HUDEP-2 (cell line): ENCODE measurements around the gene PACRG.

Experiments
- DNase-seq, 76 experiments: peaks; one replicate each; lab custom pipeline; 2025; ENCODE audit not compliant: unreplicated experiment in 76 of 76; lab: John Stamatoyannopoulos, UW

PACRG gene

DNA sequence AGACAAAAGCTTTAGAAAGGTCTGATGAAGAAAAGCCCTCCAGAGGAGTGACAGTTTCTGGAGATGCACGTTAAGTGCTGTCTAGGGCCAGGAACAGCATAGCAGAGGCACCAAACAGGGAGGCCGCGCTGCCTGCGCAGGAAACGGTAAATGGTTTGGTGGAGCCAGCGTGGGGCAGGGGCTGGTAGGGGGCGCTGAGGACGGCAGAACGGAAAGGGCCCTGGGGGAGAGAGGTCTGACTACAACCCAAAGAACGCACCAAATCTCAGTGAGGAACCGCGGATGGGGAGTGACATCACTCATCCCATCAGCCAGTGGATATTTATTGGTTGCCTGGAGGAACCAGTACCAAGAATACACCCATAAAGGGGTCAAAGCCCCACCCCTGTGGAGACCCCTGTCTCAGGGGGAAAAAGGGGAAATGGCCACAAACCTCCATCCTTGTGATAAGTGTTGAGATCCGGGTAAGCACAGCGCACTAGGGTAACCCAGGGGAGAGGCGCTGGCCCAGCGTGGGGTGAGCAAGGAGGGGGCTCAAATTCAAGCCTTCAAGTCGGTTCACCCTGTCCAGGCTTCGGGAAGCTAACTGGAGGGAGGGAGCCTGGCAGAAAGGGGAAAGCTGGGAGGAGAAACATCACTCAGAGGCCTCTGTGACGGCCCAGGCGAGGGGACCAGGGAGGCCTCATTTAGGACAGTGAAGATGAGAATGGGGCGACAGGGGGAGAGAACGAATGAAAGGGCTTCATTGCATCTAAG lies 437.6 kb downstream of the PACRG start:
- DNase-seq = no peak

DNA sequence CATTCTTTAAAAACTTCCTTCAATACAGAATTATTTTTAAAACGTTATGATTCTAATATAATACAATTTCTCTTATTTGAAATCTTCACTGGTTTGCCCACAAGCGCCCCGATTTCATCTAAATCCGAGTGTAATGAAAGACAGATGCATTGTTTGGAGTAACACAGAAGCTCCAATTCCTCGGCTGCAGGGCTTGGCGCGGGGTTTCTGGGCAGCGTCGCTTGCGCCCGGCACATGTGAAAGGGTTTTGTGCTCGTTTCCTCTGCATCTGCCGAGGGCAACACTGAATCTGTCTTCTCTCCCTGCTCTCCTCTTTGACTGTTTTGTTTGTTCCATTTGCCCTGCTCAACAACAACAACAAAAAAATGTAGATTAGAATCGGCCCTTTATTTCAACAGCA lies 438.1 kb downstream of the PACRG start:
- no peak for DNase-seq

DNA sequence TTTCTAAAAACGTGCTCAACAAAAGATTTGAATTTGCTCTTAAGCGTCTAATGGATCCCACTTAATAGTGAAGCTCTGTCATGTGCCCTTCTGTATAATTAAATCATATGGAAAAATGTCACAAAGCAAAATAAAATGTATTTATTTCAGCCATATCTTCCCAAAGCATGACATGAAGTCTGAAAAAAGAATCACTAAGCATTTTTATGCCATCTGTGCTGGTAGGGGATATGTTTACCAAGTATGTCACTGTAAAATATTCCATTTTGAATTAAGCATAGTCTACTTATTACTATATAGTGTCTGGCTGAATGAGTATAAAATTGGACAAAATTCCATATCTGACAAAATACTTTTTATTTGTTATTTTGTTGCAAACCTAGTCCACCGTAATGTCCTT lies 438.7 kb downstream of the PACRG start:
- DNase-seq = no peak

DNA sequence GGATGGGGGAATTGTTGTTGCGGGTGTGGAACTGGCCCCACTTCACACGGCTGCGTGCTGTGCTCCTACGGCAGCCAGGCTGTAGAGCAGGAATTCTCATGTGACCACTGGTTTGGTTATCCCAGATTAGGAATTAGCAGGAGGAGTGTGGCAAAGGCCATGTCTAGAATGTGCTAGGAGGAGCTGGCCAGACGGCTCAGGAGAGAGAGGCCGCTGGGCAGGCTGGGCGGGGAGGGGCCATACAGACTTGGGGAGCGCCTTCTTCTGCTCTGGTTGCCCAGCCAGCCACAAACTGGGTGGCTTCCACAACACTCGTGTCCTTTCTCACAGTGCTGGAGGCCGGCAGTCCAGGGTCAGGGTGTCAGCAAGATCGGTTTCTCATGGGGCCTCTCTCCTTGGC lies 441.7 kb downstream of the PACRG start:
- no peak for DNase-seq

DNA sequence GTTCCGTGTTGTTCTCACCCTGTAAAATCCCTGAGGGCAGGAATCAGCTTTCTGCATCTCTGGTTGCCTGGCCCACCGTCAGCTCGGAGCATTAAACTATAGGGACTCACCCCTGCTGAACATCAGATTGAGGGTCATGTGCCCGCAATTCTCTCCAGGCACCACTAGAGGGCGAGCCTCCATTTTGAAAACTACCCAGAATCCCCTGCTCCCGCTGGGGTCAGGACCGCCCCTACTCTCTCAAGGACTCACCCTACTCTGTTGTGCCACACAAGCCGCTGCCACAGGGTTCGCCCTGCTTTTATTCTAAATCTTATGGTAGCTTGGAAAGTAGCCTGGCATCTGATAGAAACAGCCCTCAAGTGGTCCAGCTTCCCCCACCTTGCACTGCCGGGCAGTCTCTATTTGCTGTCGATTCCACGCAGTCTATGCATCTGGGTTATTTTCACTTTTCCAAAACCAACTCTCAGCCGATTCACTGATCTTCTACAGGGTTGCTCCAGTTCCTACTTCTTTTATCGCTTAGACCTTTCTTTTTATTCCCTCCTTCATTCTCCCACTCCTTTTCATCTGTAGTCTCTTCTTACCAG lies 442.6 kb downstream of the PACRG start:
- DNase-seq = peak in 23 of 76 experiments; percentile 3 to 38 (median 18)

DNA sequence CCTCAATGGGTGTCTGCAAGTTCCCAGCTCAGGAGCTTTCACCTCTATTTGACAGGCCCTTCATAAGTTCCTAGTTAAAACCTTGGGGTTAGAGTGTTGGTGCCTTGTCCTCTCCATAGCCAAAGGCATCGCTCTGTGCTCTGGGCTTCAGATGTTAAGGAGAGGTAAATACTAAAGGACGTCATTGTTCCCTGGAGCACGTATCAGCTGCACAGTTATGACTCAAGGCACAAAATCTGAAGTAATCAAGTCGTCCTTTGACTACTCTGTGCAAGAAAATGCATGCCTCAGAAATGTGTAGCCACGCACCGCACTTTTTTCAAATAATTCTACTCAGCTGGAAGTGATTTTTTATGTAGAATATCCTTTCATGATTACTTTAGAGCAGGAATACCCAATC lies 446.0 kb downstream of the PACRG start:
- DNase-seq = no peak

DNA sequence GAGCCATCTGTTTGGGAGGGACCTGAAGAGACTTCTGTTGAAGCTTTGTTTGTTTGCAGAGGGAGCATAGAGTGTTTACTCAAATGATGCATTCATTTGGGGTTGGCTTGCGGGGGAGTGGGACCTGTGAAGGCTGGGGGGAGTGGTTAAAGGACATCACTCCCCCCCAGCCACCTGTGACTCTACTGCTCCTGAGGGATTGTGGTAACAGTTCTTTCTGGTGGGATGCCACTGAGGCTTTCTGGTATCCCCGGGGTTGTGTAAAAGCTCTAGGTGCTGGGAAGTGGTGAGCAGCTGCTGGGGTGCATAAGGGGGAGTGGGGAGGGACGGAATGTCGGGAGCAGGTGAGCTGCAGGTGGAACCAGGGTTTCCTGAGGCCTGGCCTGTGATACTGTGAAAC lies 447.5 kb downstream of the PACRG start:
- no peak for DNase-seq

DNA sequence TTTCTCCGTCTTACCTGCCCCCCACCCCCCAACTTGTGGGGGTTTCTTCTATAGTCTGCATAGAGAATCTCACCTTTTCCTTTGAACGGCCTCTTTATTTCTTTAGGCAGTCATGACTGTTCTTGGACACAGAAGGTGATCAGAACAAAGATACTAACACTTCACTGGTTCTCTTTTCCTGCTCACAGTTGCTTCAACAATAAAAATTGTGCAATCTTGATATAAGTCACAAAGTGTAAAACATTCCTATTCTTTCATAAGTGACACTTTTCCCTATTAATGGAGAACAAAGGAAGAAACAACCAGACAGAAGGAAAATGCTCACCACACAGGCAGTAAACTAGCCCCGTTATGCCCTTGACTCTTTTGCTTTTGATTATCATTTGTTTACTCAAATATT lies 448.3 kb downstream of the PACRG start:
- no peak for DNase-seq

DNA sequence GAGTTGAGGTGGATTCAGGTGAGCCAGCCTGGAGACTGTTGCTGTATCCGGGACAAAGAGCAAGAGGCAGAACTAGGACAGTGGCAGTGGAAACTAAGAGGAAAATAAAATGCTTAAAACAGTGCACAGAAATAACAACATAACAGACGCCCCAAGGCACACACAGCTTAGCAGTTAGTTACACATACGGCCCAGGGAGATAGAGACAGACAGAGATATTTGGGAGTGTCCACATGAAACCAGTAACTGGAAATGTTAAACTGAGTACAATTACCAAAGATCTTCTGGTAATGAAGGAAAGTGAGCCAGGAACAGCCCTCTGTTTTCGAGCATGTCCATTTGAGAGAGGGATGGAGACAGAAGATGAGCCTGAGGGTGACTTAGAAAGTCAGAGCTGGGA lies 449.2 kb downstream of the PACRG start:
- DNase-seq = no peak

DNA sequence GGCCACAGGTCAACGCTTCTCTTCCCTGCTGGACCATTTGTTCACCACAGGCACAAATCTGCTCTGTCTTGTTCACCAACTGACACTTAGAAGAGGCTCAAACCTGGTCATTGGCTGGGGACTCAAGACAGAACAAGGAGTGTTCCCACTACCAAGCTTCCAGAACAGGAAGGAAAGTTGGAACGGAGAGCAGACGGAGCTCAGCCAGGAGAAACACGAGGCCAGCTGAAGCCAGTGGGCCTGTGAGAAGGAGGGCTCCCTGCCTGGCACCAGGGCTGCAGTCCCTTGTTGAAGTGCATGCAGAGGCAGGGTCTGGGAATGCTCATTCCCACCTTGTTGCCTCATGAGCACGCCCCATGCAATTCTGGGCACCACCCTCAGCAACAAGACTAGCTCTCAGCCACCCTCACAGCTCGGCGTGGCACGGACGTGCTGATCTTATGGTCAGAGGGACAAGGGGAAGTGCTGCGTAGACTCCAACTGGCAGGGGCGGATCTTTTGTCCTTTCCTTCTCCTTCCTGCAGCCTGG lies 450.2 kb downstream of the PACRG start:
- DNase-seq = no peak

DNA sequence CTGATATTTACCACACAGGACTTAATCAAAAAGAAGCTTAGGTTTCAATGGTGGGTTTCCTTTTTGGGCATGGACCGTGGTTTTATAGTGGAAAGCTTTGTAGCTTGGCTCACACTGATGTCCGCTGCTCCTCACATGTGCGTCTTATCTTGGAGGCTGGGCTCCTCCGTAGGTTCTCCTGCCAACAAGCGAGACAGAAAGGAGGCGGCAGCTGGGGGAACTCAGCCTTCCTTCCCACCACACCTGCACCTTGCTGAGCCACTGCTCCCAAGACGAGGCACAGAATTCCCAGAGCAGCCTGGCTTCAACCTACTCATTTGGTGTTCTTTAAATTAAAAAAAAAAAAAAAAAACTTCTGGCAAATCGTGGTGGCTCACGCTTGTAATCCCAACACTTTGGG lies 451.3 kb downstream of the PACRG start:
- no peak for DNase-seq

DNA sequence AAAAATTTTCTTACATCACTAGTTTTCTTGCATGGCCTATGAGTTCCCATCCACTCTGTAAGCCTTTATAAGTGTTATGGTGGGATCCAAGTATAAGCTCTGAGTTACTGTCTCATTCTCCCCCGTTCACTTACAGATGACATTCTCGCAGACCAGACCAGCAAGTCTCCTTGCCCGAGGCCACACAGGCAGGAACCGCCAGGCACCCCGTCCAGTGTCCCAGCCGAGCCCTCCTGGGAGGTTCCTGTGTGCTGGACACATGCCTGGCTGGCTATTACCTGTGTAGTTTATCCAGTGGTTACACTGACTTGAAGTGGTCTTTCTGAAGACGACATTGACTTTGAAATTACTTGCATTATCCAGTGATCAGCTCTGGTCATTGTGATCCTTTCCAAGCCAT lies 451.9 kb downstream of the PACRG start:
- DNase-seq = no peak

DNA sequence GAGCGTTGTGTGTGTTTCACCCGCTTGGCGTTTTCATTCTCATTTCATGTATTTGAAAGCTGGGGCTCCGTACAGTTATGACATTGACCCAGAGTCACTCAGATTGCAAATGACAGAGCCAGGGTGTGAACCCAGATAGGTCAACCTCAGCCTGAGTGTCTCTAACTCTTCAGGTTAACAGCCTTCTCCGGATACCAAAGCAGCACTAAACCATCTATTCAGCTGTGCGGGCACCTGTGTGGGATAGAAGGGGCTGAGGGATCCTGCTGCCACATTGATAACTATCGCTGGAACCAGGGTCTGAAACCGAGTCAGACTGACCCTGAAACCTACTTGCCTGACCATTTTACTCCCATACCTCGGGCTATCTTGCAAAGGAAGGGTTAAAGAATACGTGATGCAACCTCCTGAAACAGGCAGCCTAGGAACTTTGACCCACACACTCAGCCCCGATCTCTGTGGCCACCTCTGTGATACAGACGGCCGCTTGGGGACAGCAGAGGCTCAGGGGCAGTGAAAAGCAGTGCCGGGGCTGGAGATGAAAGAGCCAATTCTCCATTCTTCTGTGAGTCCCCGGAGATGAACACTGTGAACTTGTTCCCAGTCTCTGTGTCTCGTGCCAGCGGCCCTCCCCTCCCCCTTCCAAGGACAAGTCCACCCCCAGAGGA lies 453.2 kb downstream of the PACRG start:
- peak in 13 of 76 experiments; percentile 4 to 38 (median 16) for DNase-seq

DNA sequence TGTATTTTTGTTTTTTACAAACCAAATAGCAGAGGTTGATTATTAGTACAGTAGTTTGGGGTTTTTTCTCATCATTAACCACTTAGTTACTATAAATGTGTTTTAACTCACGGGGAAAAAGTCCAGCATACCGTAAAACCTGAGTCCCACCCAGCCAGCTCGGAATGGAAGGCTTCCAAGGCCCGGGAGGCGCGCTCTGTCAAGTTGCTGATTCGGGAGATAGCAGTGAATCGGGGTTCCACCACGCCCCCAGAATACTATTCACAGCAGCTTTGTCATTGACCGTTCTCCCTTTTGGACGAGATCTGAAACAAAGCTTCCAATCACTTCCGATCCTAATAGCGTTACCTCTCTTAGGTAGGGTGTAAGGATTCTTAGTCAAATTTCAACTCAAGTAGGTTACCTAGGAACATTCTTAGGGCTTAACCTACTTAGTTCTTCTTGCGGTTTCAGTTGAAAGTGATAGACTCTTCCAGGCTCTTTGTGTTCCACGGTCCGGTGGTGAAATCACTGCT lies 453.9 kb downstream of the PACRG start:
- DNase-seq = no peak

DNA sequence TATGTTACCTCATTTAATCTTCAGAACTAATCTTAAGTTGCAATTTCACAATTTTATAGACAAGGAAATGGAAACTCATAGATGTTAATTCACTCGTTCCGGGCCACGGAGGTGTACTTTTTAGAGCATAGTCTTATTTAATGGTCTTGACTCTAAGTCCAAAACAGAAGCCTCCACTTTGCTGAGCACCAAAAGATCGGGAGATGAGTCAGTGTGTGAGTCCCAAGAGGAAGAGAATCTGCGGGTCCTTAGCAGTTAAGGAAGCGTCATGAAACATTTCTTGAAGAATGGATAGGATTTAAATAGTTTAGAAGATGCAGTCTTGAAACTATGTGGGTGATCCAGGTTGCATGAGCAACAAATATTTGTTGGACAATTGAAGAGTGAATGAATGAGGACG lies 454.9 kb downstream of the PACRG start:
- no peak for DNase-seq

DNA sequence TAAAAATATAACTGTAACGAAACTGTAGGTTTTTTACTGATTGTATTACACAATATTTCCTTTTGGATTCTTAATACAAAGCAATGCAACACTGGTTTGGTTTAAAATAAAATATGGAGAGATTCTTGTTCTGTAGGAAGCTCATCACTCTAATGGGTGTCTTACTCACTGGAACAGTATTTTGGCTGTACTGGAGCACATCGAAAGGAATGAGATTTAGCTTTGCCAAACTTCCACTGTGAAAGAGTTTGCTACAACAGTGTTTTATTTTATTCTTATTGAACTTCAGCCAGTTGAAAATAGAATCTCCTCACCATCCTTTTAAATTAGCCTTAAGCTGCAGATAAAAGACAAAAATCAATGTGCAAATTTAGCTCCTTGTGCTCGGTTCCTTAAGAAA lies 456.0 kb downstream of the PACRG start:
- DNase-seq = no peak

DNA sequence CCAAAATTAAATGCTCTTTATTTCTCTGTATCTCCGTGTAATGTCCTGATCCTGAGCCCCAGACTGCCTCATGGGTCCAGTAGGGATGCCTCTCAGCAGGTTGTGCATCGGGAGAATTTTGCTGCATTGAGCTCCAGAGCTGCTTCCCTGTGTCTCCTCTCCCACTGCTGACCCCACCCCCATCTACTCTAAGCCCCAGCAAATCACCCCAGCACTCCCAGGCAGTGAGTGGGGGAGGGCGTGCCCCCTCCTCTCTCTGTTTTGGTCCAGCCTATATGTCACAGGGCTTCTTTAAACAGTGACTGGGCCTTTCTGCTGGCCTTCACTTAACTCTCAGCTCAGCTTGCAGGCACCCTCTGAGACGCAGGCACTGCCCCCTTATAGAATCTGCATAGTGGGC lies 458.0 kb downstream of the PACRG start:
- DNase-seq = no peak

DNA sequence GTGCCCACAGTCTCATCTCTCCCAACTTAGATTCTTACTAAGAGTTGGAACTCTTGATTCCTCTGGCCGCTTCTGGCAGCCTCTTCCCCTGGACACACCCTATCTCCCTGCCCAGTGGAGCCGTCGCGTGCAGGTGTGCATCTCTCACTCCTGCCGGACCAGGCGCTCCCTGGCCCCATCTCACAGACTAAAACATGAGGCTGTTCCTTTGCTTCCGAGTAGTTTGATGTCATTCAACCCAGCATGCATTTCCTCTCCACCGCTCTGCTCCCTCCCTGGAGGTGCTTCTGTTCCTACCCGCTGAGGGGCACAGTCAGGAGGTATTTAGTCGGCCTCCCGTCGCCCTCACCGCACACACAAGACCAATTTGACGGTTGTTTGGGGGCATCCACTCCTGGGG lies 458.8 kb downstream of the PACRG start:
- no peak for DNase-seq

DNA sequence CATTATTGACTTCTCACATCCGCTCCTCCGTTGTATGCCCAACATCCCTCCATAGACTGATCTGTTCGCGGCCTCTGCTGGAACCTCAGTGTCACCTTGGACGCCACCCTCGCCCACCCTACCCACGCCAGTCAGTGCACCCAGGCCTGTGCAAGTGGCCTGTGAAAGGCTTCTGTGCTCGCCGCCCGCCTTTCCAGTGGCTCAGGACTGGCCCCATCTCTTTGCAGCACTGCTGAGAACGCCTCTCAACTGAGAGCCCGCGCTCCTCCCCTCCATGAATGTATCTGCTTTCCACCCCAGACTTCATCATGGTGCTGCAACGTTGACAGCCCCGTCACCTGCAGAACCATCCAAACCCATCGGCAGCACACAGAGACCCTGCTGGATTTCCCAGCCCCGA lies 459.4 kb downstream of the PACRG start:
- no peak for DNase-seq

DNA sequence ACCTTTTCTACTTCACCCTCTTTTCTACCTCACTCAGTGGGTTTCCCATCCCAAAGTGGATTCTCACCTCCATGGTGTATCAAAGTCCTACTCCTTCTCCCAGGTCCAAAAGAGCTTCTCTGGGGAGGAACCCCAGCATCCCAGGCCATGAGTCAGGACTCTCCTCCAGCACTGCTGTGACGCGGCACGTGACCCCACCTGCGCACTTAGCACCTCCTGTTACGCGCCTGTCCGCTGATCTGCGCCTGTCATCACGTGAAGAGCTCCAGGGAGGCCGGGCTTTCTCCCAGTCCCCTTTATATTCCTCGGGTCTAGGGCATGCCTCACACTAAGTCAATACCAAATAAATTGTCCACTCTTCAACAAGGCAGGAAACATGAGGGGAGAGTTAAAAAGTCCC lies 459.8 kb downstream of the PACRG start:
- DNase-seq = no peak

DNA sequence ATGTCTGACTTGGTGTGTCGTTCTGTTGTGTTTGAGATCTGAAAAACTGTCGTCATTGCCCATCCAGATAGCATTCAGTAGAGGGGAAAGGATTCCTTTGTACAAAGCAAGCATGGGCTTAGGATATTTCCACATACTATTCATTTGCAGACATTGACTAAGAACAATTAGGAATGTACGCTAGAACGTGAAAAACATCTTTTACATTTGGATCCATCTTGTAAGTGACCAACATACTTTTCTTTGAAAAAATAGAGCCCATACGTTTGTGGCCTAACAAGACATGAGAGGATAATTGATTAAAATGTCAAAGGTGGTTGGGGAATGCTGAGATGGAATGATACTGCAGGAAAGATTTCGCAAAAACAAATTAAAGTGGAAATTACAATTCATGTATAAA lies 461.0 kb downstream of the PACRG start:
- no peak for DNase-seq

DNA sequence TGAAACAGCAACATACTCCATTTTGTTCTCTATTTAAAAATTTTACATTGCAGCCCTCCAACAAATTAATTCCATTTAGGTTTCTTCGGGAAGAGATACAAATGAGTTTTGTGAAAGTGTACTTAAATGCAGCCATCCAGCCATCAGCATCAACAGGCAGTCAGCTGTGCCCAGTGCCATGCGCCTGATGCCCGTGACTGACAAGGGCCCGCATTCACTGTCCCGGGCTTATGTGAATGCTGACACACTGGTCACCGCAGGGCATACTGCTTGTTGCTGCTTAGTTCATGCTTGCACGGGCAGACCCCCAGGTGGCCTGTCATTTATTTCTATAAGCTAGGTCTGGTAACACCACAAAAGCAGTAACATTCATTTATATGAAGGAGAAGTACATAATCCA lies 461.8 kb downstream of the PACRG start:
- no peak for DNase-seq
